ENCODE measurements around the gene CRTC1.

CRTC1 gene

GRCh38 chr19:18683109-18683957 lies at the start of gene CRTC1:
TSS of gene CRTC1 (plus strand) at chr19:18683680. CDS start at chr19:18683703, 23 bp downstream.
- DNase-seq (ENCODE audit: low spot score), result peak; percentile 99

GRCh38 chr19:18634612-18635297 lies 48.7 kb upstream of the CRTC1 start:
- no peak for DNase-seq (ENCODE audit: low spot score)

GRCh38 chr19:18635831-18636182 lies 47.7 kb upstream of the CRTC1 start:
- no peak for DNase-seq (ENCODE audit: low spot score)

- DNase-seq (ENCODE audit: low spot score), result no peak
Observed at GRCh38 chr19:18636183-18636968, 47.1 kb upstream of the CRTC1 start.

- DNase-seq (ENCODE audit: low spot score), result no peak
Observed at GRCh38 chr19:18636969-18637629, 46.4 kb upstream of the CRTC1 start, which contains the start of gene KLHL26. TSS of gene KLHL26 (plus strand) at chr19:18637028. CDS start at chr19:18637055, 27 bp downstream.

- DNase-seq (ENCODE audit: low spot score), result no peak
Observed at GRCh38 chr19:18637673-18638630, 45.5 kb upstream of the CRTC1 start.

GRCh38 chr19:18639706-18640243 lies 43.7 kb upstream of the CRTC1 start:
- DNase-seq (ENCODE audit: low spot score), result no peak

GRCh38 chr19:18644196-18645034 lies 39.1 kb upstream of the CRTC1 start:
- DNase-seq (ENCODE audit: low spot score), result no peak

- no peak for DNase-seq (ENCODE audit: low spot score)
Observed at GRCh38 chr19:18645035-18645511, 38.4 kb upstream of the CRTC1 start.

GRCh38 chr19:18646535-18647370 lies 36.7 kb upstream of the CRTC1 start:
- no peak for DNase-seq (ENCODE audit: low spot score)

GRCh38 chr19:18647371-18647767 lies 36.1 kb upstream of the CRTC1 start:
- DNase-seq (ENCODE audit: low spot score), result no peak

- no peak for DNase-seq (ENCODE audit: low spot score)
Observed at GRCh38 chr19:18647807-18648206, 35.7 kb upstream of the CRTC1 start.

GRCh38 chr19:18648973-18649315 lies 34.5 kb upstream of the CRTC1 start:
- DNase-seq (ENCODE audit: low spot score), result no peak

- no peak for DNase-seq (ENCODE audit: low spot score)
Observed at GRCh38 chr19:18649371-18650020, 34.0 kb upstream of the CRTC1 start.

- no peak for DNase-seq (ENCODE audit: low spot score)
Observed at GRCh38 chr19:18650021-18650390, 33.5 kb upstream of the CRTC1 start.

- no peak for DNase-seq (ENCODE audit: low spot score)
Observed at GRCh38 chr19:18650468-18651041, 32.9 kb upstream of the CRTC1 start.

GRCh38 chr19:18651300-18651699 lies 32.2 kb upstream of the CRTC1 start:
- DNase-seq (ENCODE audit: low spot score), result no peak

- no peak for DNase-seq (ENCODE audit: low spot score)
Observed at GRCh38 chr19:18651733-18652132, 31.7 kb upstream of the CRTC1 start.
